HG03342 (cell line): Measurements from ENCODE around the gene ARHGAP23.
"Not testable (repeated sequence)": the region's sequence is repeated elsewhere in the genome, so short reads cannot be mapped to it uniquely, and the experiment has no call there.

Experiments used
- ATAC-seq: cut with Tn5 transposase; IDR thresholded peaks from one replicate; pipeline ENCODE4 v1.9.1; 2021; ENCODE audit warnings: mild to moderate bottlenecking, moderate library complexity; ENCODE audit not compliant: unreplicated experiment

The ARHGAP23 gene

DNA sequence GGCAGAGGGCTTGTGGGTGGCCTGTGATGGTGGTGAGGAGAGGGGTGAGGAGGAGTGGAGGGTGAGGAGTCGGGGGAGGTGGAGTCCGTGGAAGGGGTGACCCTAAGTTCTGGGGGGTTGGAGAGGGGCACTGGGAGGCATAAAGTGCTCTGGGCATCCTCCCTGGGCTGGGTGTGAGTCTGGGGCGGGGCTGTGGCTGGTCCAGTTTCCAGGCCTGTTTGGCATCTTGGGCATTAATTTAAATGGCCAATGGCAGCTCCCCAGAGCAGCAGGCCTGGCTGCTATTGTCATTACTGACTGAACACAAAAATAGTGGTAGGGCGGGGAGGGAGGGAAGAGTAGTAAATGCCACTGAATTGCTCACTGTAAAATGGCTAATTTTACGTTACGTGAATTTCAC, 7.7 kb upstream of the ARHGAP23 start:
- ATAC-seq: no peak

DNA sequence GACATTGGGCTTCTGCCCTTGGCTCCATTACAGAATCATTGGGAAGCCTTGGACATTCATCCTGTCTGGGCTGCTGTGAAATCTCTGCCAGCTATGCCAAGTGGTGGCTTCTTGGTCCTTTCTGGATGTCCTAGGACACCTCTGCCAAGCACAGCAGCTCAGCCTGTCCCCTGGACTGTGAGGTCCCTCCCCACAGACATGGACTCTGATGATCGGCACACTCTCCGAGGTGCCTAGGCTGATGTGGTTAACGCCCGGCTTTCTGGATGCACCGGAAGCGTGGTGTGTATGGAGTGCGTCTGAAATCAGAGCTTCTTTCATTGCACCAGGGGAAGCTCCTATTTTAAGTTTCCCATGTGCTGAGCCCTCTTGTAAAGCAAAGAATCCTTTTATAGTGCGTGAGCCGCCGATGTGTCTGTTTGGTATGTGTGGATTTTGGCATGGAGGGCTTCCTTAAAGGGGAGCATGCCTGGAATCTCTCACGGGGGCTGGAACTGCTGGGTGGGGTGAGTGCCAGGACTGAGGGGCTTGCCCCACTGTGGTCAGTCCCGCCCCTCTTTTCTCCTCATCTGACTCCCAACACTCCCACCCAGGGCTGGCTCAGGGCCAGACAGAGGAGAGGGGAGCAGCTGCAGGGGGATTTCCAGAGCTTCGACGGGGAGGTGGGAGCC, 7.0 kb upstream of the ARHGAP23 start:
- ATAC-seq: no peak

DNA sequence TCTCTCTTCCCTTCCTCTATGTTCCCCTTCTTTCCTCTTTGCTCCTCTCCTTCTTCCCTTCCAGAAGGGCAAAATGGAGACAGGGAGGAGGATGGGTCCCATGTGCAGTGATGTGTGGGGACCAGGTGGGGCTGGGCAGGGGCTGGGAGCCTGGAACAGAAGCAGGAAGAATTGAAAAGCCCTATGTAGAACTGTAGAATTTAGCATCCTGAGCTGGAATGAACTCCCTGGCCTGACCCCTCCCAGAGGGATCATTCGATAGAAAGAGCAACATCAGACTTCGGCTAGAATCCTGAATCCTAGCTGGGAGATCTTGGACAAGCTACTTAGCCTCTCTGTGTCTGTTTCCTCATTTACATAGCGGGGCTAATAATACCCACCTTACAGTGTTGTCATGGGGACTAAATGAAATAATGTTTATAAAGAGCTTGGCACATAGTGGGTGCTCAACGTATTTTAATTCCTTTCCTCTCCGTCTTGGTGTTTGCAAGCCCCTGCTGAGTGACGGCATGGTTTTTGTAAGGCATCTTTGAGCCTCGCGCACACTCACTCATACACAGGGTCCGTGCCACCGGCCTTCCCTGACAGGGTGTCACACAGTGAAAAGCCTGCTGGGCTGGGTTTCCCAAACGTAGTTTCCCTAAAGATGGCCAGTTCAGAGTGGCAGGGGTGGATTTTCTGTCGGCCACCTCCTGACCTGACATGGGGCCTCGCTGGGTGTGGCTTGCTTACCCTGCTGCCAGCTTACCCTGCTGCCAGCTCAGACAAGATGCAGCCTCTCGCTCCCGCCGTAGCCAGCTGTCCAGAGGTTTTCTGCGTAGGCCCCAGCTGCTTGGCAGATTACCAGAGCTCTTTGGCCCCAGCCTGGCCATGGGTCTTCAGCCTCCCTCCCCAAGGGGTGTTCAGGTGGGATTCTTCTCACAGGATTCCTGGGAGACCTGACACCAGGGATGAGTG, 6.1 kb upstream of the ARHGAP23 start:
- no peak for ATAC-seq

DNA sequence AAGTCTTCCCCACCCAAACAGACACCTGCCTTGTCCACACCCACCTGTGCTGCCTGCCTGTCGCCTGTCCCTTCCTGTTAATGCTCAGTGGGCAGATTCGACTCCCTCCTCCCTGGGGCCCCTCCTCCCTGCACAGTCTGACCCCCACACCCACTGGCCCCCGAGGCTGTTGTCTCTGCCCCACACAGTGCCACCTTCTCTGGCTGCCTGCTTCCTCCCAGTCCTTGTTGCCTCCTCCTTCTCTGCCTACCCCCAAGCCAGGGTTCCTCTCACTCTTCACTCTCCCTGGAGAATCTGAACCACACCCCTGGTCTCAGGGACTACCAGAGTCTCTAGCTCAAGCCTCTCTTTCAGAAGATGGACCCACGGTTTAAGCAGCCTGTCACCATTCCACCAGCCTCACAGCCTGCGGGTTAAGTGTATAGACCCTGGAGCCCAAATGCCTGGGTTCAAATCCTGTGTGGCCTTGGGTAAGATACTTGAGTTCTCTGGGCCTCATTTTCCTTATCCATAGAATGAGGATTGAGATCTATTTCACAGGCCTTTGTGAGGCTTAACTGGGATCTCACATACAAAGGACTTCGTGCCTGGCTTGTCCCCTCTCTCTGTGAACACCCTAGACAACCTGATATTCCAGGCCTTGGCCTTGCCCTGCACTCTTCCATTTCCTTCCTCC, 3.8 kb upstream of the ARHGAP23 start:
- no peak for ATAC-seq

DNA sequence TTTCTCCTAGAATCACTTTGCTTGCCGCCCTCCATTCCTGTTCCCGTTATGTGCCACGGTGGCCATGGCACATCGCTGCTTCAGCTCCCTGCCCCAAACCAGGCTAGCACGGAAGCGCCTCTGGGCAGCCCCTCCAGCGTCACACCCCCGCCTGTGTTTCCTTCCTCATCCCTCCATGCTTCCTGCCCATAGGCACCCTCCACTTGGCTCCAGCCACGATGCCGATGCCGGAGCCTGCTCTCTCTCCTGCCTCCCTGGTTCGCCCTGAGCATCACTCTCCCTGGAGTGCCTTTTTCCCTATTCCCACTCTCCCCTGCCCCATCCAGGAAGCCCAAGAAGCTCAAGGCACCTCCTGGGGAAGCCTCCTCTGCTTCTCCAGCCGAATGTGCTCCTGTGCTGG, 3.2 kb upstream of the ARHGAP23 start:
- no peak for ATAC-seq

DNA sequence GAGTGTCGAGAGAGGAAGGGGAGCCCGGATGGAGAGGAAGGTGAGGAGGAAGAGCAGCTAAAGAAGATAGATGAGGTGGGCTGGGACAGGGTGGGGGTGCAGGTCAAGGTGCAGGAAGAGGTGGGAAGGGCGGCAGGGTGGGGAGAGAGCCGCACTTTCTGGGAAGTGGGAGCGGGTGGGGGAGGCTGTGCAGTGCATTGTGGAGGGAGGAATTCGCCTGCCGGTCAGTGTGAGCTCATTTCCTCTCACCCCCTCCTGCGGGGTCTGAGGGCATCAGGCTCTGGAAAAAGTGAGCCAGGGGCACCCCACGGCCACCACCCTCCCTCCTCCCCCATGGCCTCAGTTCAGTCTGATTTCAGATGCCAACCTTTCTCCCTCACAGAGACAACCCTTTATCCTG, 2.5 kb upstream of the ARHGAP23 start:
- no peak for ATAC-seq

DNA sequence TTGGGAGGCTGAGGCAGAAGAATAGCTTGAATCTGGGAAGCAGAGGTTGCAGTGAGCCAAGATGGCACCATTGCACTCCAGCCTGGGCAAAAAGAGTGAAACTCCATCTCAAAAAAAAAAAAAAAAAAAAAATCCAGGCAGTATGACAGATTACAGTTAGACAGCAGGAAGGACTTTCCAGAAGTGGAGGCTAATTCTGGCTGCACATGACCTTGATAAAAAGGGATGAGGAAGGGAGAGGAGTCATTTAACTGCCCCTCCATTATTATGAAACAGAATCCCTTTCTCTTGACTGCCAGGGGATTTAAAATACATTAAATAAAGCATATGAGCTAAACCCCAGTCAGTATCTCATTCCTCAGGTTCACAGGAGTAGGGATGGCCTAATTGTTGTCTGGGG, 1.8 kb upstream of the ARHGAP23 start:
- ATAC-seq: no peak

DNA sequence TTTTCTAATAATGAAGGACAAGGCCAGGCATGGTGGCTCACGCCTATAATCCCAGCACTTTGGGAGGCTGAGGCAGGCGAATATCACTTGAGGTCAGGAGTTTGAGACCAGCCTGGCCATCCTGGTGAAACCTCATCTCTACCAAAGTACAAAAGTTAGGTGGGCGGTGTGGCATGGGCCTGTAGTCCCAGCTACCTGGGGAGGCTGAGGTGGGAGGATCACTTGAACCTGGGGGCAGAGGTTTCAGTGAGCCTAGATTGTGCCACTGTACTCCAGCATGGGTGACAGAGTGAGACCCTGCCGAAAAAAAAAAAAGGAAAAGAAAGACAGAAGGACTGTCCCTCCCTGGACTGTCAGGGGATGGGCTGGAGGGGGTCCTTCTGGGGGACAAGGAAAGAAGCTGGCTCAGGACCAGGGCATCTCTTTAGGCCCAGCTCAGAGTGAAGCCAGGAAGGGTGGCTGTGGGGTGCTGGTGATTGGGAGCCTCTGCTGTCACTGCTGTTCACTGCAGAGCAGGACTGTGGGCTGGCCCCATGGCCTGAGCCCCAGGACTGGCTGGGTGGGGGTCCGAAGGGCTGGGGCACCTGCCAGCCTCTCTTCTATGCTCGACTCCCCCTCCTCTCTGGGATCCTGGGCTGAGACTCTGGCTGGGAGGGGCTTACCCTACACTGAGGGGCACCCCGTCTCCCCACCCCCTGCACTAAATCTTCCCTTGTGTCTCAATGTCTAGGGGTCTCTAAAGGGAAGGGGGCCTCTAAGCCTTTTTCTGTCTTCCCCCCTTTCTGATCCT, 909 bp upstream of the ARHGAP23 start:
- no peak for ATAC-seq

DNA sequence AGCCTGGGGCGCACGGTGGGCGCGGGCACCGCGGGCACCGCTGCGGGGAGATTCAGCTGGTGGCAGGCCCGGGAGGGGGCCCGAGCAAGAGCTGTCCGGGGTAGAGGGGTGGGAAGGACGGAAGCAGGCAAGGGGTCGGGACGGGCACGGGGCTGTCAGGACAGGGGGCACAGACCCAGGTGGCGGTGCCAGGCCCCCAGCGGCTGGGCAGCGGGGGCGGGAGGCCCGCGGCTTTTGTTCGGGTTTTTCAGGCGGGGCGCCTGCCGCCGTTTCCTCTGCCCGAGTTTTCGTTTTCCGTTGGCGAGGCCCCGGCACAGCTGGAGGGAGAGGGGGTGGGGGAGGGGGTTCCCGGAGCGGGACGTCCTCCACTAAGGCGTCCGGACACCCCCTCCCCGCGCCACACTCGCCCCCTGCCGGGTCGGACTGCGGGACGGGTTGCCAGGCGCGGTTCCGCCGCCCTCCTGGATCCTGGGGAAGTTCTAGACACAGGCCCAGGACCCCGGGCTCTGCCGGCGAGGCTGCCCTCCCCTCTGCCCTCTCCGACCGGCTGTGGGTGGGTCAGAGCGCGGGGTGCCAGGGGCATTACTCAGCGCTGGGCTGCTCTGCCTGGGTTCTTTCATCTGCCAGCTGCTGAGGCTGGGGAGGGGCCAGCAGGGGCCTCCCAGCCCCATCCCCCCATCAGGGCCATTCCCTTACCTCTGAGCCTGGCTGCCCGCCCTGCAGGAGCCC, 543 bp downstream of the ARHGAP23 start:
- ATAC-seq: no peak

DNA sequence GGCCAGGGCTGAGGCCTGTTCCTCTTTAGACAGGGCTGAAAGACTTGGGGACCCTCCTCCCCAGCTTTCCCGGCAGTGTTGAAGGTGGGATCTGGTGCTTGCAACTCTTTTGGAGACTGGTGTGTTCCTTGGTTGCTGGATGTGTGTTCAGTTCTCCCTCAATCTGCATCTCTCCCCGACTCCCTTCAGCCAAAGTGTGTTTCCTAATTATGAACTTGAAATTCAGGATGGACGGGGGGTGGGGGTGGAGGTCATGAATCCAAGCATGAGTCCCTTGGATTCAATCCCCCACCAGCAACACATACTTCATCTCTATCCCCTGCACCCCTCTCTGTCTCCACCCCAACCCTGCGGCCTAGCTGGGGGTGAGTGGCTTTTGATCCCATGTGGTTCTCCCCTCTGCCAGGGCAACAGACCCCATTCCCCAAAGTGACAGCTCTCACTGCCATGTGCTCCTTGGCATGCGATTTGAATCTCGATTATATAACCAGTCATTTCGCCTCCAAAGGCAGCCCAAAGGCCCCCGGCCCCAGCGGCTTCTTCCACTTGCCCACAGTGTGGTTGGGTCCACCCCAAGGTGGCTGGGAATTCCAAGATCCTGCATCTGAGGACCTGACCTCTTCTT, 1.3 kb downstream of the ARHGAP23 start:
- ATAC-seq: no peak

DNA sequence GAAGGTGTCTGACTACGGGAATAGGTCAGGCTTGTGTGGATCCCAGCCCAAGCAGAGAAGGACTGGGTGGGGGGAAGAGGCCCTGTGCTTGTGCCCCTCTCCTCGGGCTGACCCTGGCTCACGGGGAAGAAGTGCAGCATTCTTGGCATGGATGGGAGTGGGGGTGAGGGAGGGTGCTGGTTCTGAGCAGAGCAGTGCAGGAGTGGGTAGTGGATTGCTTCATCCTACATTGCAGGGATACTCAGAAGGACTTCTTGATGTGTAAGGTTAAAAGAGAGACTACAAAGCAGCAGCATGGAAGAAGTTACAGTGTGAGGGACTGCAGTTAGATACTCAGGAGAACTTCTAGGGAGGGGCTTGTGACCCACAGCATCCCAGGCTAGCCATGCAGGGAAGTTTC, 2.1 kb downstream of the ARHGAP23 start:
- ATAC-seq: no peak

DNA sequence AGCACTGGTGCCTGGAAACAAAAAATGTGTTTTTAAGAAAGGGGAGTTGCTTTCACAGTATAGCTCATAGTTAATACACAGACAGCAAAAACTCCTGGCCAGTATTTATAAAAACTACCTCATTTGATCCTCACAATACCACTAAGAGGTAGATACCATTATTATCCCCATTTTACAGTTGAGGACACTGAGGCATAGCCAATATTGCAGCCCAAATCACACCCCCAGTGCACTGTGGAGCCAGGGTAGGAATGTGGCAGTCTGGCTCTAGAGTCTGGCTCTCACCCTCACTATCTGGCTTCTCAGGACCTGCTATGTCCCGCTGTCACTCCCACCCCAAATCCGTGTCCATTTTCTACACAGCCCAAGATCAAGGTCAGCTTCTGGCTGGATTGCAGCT, 2.6 kb downstream of the ARHGAP23 start:
- no peak for ATAC-seq

DNA sequence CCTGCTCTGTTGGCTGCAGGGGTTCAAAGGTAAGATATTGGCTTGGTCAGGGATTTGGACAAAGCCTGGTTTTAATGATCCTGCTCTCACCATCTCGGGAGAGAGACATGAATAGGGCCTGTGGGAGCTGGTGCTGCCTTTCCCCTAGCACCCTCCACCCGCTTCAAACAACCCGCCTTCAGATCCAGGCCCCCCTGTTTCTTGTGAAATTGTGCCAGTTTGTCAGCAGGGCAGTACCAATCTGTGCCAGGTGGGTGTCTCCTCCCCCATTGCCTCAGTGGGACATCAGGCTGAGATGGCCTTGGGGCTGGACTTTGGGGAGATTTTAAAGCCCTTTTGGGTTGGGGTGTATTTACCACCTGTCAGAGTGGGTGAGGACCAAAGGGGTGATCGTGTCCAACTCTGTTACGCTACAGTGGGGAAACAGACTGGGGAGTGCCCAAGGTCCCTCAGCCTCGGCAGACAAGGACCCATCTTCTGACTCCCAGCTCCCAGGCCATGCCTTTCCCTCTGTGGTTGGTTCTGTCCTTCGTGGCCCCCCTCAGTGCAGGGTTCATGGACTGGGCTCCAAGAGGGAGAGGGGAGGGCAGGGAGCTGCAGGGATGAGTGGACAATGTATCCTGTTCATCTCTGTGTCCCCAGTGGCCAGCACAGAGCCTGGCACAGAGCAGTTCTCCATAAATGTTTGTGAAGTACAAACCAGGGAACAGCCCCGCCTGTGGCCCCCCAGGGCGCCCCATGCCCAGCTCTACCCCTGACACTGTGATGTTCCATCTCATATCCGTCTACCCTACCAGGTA, 3.3 kb downstream of the ARHGAP23 start:
- ATAC-seq: no peak

DNA sequence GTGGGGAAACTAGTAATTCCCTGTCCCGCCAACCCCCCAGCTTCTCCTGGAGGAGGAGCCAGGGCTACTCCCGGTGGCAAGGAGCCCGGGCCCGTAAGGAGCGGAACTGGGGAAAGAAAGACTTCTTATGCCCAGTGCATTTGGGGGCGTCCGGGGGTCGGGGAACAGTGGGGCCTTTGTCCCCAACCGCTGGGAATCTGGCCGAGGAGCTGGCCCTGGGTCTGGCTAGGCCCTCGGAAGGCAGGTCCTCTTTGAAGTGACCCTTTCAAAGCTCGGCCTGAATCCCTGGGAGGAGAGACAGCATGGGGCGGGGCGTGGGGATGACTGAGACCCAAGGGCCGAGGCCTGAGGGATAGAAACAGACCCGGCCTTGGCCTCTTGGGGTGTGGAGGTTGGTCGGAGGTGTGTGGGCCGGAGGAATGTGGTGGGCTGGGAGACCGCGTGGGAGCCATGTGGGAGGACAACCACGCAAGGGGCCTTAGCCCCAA, 6.0 kb downstream of the ARHGAP23 start:
- no peak for ATAC-seq

DNA sequence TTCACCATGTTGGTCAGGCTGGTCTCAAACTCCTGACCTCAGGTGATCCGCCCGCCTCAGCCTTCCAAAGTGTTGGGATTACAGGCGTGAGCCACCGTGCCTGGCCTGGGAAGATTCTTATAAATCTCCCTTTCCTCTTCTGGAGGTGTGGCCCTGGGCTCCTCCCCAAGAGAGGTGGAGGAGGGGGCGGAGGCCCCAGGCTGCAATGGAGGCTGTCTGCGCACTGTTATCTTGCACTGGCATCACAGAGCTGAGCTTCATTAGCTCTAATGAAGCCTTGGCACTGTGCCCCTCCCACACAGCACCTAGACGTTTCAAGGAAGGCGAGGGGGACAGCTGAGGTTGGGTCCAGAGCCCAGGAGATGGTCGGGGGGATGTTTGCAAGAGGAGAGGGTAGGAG, 7.5 kb downstream of the ARHGAP23 start:
- ATAC-seq: no peak

DNA sequence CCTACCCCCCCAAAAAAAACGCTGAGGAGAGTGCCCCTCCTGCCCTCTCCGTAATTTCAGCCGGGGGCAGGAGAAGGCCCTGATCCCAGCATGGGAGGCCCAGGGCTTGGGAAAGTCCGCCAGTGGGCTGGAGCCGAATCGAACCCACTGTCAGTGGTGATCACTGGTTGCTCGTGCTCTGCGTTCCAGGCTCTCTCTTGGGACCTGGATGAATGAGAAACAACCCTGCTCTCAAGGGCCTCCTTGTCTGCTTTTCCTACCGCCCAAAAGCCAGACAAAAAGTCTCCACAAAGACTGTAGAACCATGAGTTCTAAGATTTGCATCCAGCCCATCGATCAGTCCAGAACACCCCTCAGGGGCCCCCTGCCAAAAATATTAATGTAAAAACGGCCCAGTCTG, 8.1 kb downstream of the ARHGAP23 start:
- no peak for ATAC-seq

DNA sequence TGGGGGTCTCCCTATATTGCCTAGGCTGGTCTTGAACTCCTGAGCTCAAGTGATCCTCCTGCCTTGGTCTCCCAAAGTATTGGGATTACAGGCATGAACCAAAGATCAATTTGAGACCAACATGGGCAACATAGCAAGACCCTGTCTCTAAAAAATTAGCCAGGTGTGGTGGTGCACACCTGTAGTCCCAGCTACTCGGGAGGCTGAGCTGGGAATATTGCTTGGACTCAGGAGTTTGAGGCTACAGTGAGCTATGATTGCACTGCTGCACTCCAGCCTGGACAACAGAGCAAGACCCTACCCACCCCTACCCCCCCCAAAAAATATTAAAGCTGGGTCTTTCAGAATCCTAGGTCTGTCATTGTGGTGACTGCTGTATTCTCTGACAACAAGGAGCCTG, 9.0 kb downstream of the ARHGAP23 start:
- ATAC-seq: not testable (repeated sequence)

DNA sequence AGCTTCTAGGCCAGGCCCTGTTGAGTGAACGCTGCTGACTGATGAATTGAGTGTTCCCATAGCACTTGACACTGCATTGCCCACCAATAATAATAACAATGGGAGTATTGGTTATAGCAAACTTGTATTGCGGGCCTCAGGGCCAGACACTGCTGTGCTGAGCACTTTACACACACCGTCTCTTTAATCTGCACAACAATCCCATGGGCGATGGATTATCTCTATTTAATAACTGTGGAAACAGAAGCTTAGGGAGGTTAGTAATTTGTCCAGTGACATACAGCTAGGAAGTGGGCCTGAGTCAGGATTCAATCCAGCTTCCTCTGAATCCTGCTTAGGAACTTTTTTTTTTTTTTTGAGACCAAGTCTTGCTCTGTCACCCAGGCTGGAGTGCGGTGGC, 11.2 kb downstream of the ARHGAP23 start:
- no peak for ATAC-seq
